Measurements from ENCODE around the gene FCRL1. TPM values are rescaled to one million over a fixed set of nuclear protein-coding genes. Genes with fewer than 3 reads are reported as not detected.

FCRL1 gene
- polyA plus RNA-seq, 1 of the 3 experiments (the other 2 are of a cell fraction): not detected

GRCh38 chr1:157868654-157869053, 48.7 kb upstream of the FCRL1 start (continued):
- TF ChIP-seq REST (IDR thresholded peaks at IDR 0.05; ENCODE audit: low read depth, low read length) (no peak), FOSL2 (IDR thresholded peaks at IDR 0.05; ENCODE audit: borderline replicate concordance, low read depth) (no peak), POLR2AphosphoS5 (IDR thresholded peaks at IDR 0.05; ENCODE audit: low read depth, low read length) (no peak)

- ChIA-PET POLR2A (no interaction called here), CTCF (interaction anchor here (0.6 to 1.2 kb wide), 2 partner anchors 23 to 170 kb away, joined by 3 read pairs; no protein-coding TSS in a partner anchor)
- Histone ChIP-seq H3K4me3 (ENCODE audit: low read depth in 2 of 2, low read length in 1 of 2) (no peak overlapping the region), H4K20me1 (ENCODE audit: insufficient read depth) (no peaks in the 10 kb centered on the region), H3K9me2 (no peaks in the 10 kb centered on the region), H3K36me3 (replicated peaks in 1 of 2; ENCODE audit: control insufficient read depth in 1 of 2, insufficient read depth in 2 of 2, low read length in 1 of 2) (no peaks in the 10 kb centered on the region), H2AFZ (ENCODE audit: low read depth) (no peak overlapping the region), H3K79me2 (ENCODE audit: insufficient read depth) (no peaks in the 10 kb centered on the region), H3K9ac (no peak overlapping the region), H3K4me1 (ENCODE audit: control insufficient read depth in 1 of 2, insufficient read depth in 2 of 2, low read depth in 1 of 2, low read length in 1 of 2) (no peaks in the 10 kb centered on the region), H3K27ac (ENCODE audit: low read depth in 2 of 2, low read length in 1 of 2) (no peak overlapping the region), H3K9me3 (no peaks in the 10 kb centered on the region), H3K27me3 (ENCODE audit: insufficient read depth) (peaks cover 28% of the 10 kb centered on the region), H3F3A (replicated peaks; ENCODE audit: insufficient read depth) (no peaks in the 10 kb centered on the region), H3K4me2 (no peak overlapping the region)
- 4% methylated on average over 6 of the region's 6 CpGs for WGBS (ENCODE audit: low lambda C conversion rate)
- no peak for DNase-seq
- TF ChIP-seq GABPA (IDR thresholded peaks at IDR 0.05; ENCODE audit: low read depth): no peak
- no peak for TF ChIP-seq NRF1 (IDR thresholded peaks at IDR 0.05; ENCODE audit: low read depth, low read length)
- TF ChIP-seq RXRA (IDR thresholded peaks at IDR 0.05; ENCODE audit: borderline replicate concordance, low read depth): no peak
- no peak for TF ChIP-seq RFX5 (IDR thresholded peaks at IDR 0.05; ENCODE audit: low read length)
- no peak for TF ChIP-seq SIN3A (IDR thresholded peaks at IDR 0.05; ENCODE audit: borderline replicate concordance, low read depth, low read length)
- TF ChIP-seq REST (IDR thresholded peaks at IDR 0.05; ENCODE audit: low read depth, low read length): no peak
- TF ChIP-seq POLR2AphosphoS5 (IDR thresholded peaks at IDR 0.05; ENCODE audit: low read depth, low read length): no peak
- TF ChIP-seq TCF12 (IDR thresholded peaks at IDR 0.05): no peak
- TF ChIP-seq EP300 (IDR thresholded peaks at IDR 0.05; ENCODE audit: borderline replicate concordance in 1 of 2, low read depth in 1 of 2, low read length in 1 of 2): no peak
These were observed 42.5 kb upstream of the FCRL1 start for GRCh38 chr1:157862114-157863070.
